ENCODE results near the gene MUC2. TPM values are rescaled to one million over a fixed set of nuclear protein-coding genes. Genes with fewer than 3 reads are reported as not detected.

The MUC2 gene
- total and polyA plus RNA-seq, 2 of the 13 experiments (the other 11 are each of a cell fraction or from before 2014, with no cell fraction given), result not detected

- TF ChIP-seq ZBTB33 (CRISPR knock-in tag; IDR thresholded peaks at IDR 0.05), result no peak
- TF ChIP-seq ZNF557 (CRISPR knock-in tag; IDR thresholded peaks at IDR 0.05), result no peak
- TF ChIP-seq HDAC2 (CRISPR knock-in tag; IDR thresholded peaks at IDR 0.05), result no peak
- TF ChIP-seq ZNF605 (CRISPR knock-in tag; IDR thresholded peaks at IDR 0.05), result no peak
- TF ChIP-seq AKNA (CRISPR knock-in tag; IDR thresholded peaks at IDR 0.05; ENCODE audit: borderline replicate concordance), result no peak
- TF ChIP-seq CSRNP1 (CRISPR knock-in tag; IDR thresholded peaks at IDR 0.05), result no peak
- TF ChIP-seq ZNF496 (CRISPR knock-in tag; IDR thresholded peaks at IDR 0.05; ENCODE audit: insufficient replicate concordance), result no peak
- no peak for TF ChIP-seq EED (CRISPR knock-in tag; IDR thresholded peaks at IDR 0.05)
- no peak for TF ChIP-seq SNAPC5 (CRISPR knock-in tag; IDR thresholded peaks at IDR 0.05; ENCODE audit: borderline replicate concordance)
- no peak for TF ChIP-seq SKI (IDR thresholded peaks at IDR 0.05; ENCODE audit: partially characterized antibody)
- TF ChIP-seq BORCS8-MEF2B (CRISPR knock-in tag; IDR thresholded peaks at IDR 0.05), result no peak
Measured at GRCh38 chr11:1105183-1105565, 30.5 kb downstream of the MUC2 start (continued).

All from HepG2 (cell line).